GM18511 (cell line): ENCODE data around the gene TDO2.
"Not testable (repeated sequence)": the region's sequence is repeated elsewhere in the genome, so short reads cannot be mapped to it uniquely, and the experiment has no call there.

Experiments used
- ATAC-seq: cut with Tn5 transposase; IDR thresholded peaks from one replicate; pipeline ENCODE4 v1.9.1; 2021; ENCODE audit warnings: mild to moderate bottlenecking, moderate library complexity; ENCODE audit not compliant: unreplicated experiment

TDO2 gene

DNA sequence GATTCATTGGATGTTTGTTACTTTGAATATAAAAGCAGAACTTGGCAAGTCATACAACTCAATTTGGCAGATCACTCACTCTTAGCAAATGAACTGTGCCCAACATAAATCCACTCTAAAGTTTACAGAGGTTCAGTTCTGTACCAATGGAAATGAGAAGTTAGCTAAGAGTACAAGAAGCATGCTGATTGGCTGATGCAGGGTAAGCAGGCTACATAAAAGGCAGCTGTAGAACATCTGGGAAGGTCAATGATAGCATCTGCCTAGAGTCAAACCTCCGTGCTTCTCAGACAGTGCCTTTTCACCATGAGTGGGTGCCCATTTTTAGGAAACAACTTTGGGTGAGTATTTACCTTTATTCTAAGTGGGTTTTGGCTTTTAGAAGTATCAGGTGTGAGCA, at the start of gene TDO2:
Gene TDO2 (plus strand): TSS at position 244 of the 400 bp plus-strand sequence. CDS start 63 bp downstream, at position 307.
- no peak for ATAC-seq

DNA sequence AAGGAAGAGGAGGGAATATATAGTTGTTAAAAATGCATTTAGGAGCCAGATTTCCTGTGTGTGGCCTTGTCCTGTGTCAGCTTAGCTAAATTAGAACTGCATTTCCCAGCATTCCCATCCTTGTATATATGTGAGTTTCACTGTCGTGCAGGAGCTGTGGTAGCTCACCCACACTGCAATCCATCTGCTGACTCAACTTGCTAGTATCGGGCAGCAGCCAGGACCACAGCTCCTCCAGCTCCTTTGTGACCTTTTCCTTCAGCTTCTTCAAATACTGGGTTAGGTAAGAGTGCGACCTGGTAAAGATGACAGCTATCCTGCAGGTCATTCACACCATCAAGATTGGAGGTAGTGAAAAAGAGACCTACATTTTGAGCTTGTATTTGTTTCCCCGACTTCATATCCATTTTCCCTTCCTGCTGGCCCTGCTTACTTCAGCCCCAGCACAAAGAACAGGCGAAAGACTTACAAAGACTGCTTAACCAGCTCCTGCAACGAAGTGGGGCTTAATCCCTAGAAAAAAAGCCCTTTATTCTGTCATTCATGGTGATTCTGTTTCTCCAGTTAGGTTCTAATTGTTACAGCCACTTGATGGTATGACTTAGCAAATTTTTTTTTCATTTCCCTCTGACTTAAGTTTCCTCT, 48.8 kb upstream of the TDO2 start:
- peak; percentile 85 for ATAC-seq

DNA sequence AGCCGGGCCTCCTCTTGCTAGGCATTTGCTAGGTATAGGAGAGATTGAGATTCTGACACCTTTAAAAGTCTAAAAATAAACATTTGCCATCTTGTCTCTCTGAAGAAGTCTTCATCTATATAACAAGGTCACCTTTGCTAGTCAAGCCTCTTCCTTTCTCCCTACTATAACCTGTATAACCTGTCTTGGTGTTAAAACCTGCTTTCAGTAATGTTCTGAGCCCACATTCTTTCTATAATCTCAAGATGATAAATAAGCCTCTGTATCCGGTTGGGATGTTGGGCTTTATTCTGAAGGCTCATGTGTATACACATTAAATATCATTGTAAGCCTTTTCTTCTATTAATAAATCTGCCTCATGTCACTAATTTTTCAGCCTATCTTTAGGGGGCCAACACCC, 47.6 kb upstream of the TDO2 start:
- no peak for ATAC-seq

DNA sequence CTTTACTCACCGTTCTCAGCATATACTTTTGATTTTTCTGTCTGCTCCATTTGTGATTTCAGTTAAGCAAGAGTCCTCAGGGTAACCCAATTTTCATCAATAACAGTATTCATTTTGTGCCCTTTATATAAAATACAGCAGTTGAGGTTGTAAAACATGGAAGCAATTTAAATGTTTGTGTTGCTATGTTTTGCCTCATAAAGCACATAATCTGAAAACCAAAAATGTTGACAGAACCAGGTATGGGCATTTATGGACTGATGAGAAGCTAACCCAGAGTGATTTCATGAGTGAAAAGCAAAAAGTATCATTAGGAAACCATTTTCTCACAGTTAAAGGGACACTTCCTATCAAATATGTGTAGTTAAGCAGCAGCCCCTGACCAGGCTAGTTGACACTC, 37.3 kb upstream of the TDO2 start, which contains the start of gene ASIC5:
Gene ASIC5 (minus strand): TSS at position 101 of the 400 bp plus-strand sequence. CDS start 51 bp downstream, at position 50.
- ATAC-seq = no peak

DNA sequence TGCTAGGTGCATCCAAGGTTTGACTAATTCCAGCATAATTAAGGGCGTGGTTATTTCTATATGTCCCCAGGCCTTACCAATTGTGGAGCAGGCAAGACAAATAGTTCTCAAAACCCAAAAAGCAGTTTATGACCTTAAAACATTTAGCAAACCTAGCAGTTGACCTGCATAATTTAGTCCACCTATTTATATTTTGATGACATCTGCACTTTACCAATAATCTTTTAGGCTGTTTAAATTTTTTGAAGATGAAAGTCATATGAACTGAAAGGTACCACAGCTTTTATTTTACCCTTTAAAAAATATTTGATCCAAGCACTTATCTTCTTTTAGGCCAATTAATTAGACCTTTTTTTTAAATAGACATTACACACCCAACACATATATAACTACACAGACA, 27.6 kb upstream of the TDO2 start:
- ATAC-seq = no peak

DNA sequence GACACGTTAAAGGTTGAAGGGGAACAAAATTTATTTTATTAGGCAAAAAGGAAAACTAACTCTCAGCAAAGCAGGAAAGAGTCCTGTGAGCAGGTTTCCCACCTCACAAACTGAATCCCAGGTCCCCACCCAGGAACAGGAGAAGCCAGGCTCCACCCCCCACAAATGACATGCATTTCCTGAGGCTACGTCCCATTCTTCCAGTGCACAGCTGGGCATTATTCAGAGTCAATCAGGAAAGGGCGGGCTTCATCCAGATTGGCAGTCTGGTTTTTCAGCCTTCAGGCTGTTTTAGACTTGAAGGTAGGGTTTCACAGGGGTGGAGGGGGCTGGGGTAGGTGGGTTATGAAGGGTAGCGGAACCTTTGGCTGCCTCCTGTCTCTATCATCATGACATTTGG, 25.5 kb upstream of the TDO2 start:
- no peak for ATAC-seq

DNA sequence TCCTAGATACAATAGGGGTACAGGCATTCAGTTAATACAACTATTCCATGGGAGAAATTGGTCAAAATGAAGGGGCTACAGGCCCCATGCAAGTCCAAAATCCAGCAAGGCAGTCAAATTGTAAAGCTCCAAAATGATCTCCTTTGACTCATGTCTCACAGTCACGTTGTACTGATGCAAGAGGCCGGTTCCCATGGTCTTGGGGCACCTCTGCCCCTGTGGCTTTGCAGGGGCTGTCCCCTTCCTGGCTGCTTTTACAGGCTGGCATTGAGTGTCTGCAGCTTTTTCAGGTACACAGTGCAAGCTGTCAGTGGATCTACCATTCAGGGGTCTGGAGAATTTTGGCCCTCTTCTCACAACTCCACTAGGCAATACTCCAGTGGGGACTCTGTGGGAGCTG, 24.9 kb upstream of the TDO2 start:
- ATAC-seq = peak; percentile 53

DNA sequence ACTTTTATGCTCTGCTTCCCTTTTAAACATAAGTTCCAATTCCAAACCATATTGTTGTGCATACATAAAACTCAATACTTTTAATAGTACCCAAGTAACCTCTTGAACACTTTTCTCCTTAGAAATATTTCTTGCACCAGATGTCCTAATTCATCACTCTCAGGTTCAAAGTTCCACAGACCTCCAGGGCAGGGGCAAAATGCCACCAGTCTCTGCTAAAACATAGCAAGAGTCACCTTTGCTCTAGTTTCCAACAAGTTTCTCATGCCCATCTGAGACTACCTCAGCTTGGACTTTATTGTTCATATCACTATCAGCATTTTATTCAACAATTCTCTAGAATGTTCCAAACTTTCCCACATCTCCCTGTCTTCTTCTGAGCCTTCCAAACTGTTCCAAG, 23.7 kb upstream of the TDO2 start:
- no peak for ATAC-seq

DNA sequence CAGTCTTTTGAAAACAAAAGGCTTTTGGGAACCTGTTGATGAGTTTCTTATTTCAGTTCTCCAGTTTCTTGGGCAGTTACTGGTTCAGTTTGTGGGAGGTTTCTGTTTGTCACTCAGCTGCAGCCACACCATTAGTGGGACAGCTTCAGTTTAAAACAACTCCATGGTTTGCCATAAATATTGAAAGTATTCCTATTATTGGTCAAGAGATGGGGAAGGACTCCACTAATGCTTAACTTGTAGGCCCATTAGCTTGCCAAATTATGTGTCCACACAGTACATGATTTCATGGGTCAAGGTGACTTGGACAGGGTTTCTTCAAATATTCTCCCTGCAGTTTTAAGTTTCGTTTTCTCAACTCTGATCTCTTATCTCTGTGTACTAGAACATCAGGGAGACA, 21.9 kb upstream of the TDO2 start:
- peak; percentile 55 for ATAC-seq

DNA sequence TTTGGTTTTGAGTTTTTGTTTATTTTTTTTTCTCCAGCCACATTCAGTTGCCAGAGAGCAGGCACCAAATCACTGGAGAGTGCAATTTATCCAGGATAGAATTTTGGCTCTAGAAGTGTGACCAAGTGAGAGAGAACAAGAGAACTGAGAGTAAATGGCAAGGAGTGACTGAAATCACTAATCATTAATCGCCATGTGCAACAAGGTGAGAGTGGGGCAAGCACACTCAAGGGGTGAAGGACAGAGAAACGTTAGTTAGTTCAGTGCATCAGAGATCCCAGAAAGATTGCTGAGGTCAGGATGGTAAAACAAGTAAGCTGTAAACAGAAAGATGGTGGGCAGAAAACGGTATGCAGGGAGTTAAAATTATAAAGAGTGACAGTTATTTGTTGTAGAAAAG, 19.6 kb upstream of the TDO2 start:
- no peak for ATAC-seq

DNA sequence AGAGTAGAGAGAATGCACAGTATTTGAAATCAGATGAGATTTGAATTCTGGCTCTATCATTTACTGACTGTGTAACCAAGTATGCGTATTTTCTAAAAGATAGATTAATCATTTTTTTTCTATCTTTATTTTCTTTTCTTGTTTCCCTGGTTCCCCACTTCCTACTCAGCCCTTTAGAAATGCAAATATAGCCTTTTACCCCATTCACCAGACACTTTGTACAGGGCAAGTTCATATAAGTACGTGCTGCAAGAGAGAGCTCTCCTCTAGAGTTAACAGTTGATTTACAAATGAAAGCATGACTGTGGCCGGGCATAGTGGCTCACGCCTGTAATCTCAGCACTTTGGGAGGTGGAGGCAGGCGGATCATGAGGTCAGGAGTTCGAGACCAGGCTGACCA, 17.8 kb upstream of the TDO2 start:
- ATAC-seq = no peak

DNA sequence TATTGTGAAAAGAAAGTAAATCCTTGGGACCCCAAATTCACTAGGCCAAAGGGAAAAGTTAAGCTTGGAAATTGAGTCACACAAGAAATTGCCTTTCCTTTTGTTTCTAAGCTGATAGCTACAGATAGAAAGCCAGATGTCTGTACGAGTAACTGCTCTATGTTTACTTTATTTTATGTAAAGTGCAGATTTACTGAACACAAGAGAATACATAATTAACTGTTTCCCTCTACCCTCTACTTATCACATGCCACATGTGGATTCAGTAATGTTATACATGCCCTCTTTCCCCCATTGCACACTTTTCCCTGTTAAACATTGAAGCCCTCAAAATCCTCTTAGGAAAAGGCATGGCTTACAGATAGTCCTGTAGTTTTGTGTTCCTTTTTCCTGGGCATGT, 16.5 kb upstream of the TDO2 start:
- ATAC-seq = no peak

DNA sequence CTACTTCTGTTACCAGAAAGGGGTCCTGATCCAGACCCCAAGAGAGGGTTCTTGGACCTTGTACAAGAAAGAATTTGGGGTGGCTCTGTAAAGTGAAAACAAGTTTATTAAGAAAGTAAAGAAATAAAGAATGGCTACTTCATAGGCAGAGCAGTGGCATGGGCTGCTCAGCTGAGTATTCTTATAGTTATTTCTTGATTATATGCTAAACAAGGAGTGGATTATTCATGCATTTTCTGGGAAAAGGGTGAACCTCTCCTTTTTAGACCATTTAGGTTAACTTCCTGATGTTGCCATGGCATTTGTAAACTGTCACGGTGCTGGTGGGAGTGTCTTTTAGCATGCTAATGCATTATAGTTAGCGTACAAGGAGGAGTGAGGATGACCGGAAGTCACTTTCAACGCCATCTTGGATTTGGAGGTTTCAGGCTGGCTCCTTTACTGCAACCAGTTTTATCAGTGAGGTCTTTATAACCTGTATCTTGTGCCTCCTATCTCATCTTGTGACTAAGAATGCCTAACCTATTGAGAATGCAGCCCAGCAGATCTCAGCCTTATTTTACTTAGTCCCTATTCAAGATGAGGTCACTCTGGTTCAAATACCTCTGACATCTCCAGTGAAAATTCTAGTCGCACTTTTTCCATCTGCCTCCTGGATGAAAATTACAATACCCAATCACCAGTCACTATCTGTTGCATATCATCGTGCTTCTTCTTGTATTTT, 15.5 kb upstream of the TDO2 start:
- ATAC-seq = no peak

DNA sequence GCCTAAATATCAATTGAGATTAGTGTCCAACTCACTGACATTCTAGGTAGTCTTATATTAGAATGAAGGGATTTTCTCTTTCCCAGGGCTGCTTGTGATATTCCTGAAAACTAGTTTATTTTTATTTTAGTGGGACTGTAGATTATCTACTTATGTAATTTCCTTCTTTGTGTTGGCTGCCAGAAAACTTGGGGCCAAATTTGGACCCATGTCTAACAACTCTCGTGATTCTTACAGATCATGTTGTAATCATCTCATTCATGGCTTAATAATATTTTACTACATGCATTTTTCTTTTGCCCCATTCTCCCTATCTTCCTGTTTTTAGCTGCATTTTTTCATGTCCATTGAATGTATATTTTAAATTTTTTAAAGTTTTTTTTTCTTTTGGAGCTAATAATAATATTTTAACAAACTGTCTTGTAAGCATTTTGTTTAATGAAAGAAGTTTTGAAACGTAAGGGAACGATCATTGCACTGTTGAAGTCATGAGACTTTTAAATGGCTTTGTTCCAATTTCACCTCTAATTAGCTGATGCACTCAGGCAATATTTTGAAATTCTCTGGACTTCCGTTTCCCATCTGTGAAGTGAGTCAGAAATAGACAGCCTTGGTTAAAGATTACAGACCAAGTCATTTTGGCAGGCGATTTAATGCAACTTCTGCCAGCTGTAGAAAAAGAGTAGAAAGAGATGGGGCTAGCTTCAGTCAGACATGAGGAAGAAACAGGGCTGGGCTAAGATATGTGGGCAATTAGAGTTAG, 14.3 kb upstream of the TDO2 start:
- ATAC-seq = peak; percentile 98

DNA sequence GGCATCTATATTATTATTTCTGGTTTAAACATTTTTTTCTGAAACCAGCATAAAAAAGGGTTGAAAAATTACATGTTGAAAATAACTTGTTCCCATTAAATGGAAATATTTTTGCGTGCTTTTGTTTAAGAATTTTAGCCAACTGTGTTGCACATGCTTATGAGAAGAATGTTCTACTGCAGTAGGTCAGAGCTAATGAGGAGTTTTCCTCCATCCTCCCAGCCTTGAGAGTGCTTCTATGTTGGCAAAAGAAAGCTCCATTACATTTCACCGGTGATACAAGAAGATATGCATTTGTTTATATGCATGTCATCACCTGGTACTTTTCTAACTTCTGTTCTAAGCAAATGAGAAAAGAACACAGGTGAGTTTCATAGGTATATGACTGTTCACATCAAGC, 13.6 kb upstream of the TDO2 start:
- no peak for ATAC-seq

DNA sequence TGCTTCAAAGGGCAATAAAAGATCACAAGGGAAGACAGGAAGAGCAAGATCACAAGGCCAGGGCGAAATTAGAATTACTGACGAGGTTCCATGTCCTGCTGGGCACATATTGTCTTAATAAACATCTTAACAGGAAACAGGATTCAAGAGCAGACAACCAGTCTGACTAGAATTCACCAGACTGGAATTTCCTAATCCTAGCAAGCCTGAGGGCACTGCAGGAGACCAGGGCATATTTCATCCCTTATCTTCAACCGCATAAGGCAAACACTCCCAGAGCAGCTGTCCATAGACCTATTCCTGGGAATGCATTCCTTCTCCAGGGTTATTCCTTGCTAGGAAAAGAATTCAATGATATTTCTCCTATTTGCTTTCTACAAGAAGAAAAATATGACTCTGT, 12.4 kb upstream of the TDO2 start:
- ATAC-seq = no peak

DNA sequence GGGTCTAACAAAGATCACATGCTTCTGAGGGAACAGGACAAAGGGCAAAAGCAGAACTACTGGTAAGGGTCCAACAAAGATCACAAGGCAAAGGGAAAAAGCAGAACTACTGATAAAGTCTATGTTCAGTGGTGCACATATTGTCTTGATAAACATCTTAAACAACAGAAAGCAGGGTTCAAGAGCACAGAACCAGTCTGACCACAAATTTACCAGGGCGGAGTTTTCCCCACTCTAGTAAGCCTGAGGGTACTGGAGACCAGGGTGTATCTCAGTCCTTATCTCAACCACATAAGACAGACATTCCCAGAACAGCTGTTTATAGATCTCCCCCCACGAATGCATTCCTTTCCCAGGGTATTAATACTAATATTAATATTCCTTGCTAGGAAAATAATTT, 5.1 kb upstream of the TDO2 start:
- not testable (repeated sequence) for ATAC-seq

DNA sequence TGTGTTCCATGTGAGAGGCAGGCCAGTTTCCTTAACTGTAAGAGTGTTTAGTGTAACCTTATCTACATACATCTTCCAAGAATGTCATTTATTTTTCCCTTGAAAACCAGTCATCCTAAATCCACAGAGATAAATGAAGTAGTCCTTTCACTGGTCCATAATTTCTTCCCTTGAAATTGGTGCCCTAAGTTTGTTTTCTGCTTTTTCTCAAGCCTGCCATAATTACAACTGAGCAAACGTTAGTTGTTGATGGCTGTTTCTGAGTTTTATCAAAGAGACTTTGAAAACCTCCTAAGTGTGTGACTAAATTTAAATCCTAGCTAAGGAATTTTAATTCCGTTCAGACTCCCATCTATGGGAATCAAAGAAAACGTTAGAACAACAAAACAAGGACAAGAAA, 3.6 kb upstream of the TDO2 start:
- no peak for ATAC-seq

DNA sequence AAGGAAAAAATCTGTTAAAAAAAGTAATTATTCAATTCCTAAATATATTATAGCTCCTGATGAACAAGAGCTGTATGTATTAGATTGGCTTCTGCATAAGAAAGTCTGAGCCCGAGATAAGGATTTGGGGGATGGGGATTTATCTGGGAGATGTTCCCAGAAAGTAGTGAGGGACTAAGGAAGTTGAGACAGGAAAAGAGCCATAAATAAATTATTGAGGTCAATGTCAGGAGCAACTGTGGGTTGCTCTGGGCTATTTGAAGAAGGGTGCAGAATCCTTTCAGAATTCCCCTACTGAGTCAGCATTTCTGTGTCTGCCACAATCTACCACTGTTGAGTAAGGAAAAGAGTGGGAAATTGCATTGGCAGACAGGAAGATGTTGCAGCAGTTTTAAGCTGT, 3.1 kb upstream of the TDO2 start:
- no peak for ATAC-seq

DNA sequence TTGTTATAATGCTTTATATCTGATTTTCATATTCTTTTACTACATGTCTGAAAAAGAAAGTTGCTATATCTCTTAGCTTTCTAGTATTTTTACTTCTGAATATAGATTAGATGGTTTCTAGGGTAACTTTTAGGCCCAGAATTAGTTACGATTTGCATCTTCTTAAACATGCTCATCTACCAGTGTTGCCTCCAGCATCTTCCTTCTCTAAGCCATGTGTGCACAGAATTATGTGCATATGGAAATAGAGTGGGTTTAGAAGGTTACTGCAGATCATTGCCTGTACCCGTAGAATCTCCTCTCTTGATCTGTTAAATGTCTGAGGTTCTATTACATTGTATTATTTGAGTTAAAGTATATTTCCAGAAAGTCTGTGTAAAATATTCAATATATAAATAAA, 2.5 kb upstream of the TDO2 start:
- ATAC-seq = no peak

DNA sequence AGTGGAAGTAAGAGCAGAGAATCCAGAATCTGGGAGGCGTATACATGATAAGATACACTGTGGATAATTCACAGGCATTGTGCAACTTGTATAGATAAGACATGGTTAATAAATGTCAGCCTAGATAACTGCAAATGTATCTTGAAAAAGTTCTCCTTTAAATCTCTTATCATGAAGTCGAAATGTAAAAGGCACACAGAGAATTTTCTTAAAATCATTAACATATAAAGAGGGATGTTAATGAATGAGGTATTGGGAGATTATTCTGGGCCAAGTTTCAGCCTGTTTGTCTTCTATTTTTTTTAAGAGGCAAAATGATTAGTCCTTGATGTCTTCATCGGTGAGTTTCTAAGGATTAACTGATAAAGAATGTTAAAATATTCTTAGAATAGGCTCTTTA, 835 bp downstream of the TDO2 start:
- no peak for ATAC-seq
